Naive B cell (primary cell): ENCODE data around the gene NEK8. TPM values are rescaled to one million over a fixed set of nuclear protein-coding genes. Genes with fewer than 3 reads are reported as not detected.

Experiments used
- ATAC-seq, 2 donors: fragments of 150-1000 bp; cut with Tn5 transposase; 2 replicates each; pipeline ENCODE4 v1.10.0; 2021; ENCODE audit warnings: low read depth in 2 of 2, mild to moderate bottlenecking in 2 of 2, moderate library complexity in 2 of 2
- DNase-seq: peaks from one replicate; pipeline ENCODE4 v3.0.0; 2022
- H3K27ac Mint-ChIP-seq, 6 donors: one replicate each; pipeline ENCODE4 v1.8.0; 2020 to 2022; ENCODE audit warnings: mild to moderate bottlenecking in 6 of 6, mixed read lengths in 6 of 6, moderate library complexity in 5 of 6, inconsistent platforms in 2 of 6
- H3K27me3 Mint-ChIP-seq, 3 donors: one replicate each; pipeline ENCODE4 v1.8.0; 2021 to 2022; ENCODE audit warnings: mixed read lengths in 3 of 3, mild to moderate bottlenecking in 1 of 3
- H3K36me3 Mint-ChIP-seq, 2 donors: one replicate each; pipeline ENCODE4 v1.8.0; 2020 to 2022; ENCODE audit warnings: mixed read lengths in 2 of 2, inconsistent platforms in 1 of 2, mild to moderate bottlenecking in 1 of 2
- H3K4me1 Mint-ChIP-seq, 3 donors: one replicate each; pipeline ENCODE4 v1.8.0; 2020 to 2022; ENCODE audit warnings: mixed read lengths in 3 of 3, inconsistent platforms in 1 of 3, mild to moderate bottlenecking in 1 of 3, moderate library complexity in 1 of 3
- H3K4me3 Mint-ChIP-seq, 8 donors: one replicate each; pipeline ENCODE4 v1.8.0; 2020 to 2022; ENCODE audit warnings: mild to moderate bottlenecking in 8 of 8, mixed read lengths in 8 of 8, moderate library complexity in 8 of 8, inconsistent platforms in 2 of 8
- H3K9me3 Mint-ChIP-seq, 7 donors: one replicate each; pipeline ENCODE4 v1.8.0; 2020 to 2022; ENCODE audit warnings: mixed read lengths in 7 of 7, mild to moderate bottlenecking in 5 of 7, inconsistent platforms in 2 of 7, moderate library complexity in 1 of 7
- polyA plus RNA-seq, 6 donors: library from polyadenylated mRNA; unstranded; fragments of 300-500 nt; fragmentation: Illumina TruSeq; gene quantifications; one replicate each; pipeline ENCODE4 v1.2.3, GENCODE V29; 2021; ENCODE audit warnings: low read depth in 6 of 6

NEK8 gene
- polyA plus RNA-seq: 10 to 100 TPM; 14.5 to 26.1 (median 19.6) TPM

GRCh38 chr17:28728364-28729200 lies at the start of gene NEK8:
Gene NEK8 (plus strand): TSS chr17:28728788. CDS start chr17:28728814, 26 bp downstream.
- DNase-seq (peak; percentile 99), ATAC-seq (peak; percentile 62 to 64)
- Mint-ChIP-seq H3K27me3 (no peaks in the 10 kb centered on the region), H3K4me3 (peak within 1 kb of the TSS; percentile 95 to 100 (median 97)), H3K4me1 (peaks cover 55 to 61% (median 57%) of the 10 kb centered on the region in 3 donors), H3K27ac (peak within 1 kb of the TSS; percentile 99 to 100 (median 100)), H3K9me3 (no peaks in the 10 kb centered on the region), H3K36me3 (peaks cover 6 to 10% of the 10 kb centered on the region in 2 donors)

- H3K36me3 Mint-ChIP-seq: peaks cover 23 to 37% of the 10 kb centered on the region in 2 donors
- no peaks in the 10 kb centered on the region for H3K9me3 Mint-ChIP-seq
- H3K27ac Mint-ChIP-seq: no peak overlapping the region
- H3K27me3 Mint-ChIP-seq: no peaks in the 10 kb centered on the region
- DNase-seq: no peak
- H3K4me3 Mint-ChIP-seq: no peak overlapping the region
- no peaks in the 10 kb centered on the region for H3K4me1 Mint-ChIP-seq
- ATAC-seq: no peak
Measured at GRCh38 chr17:28682655-28683054, 45.9 kb upstream of the NEK8 start.

- no peak for ATAC-seq
- Mint-ChIP-seq H3K36me3 (peaks cover 39 to 45% of the 10 kb centered on the region in 2 donors), H3K4me1 (no peaks in the 10 kb centered on the region), H3K27me3 (no peaks in the 10 kb centered on the region), H3K9me3 (peaks cover 0 to 2% (median 0%) of the 10 kb centered on the region in 7 donors), H3K27ac (peak overlapping the region in 1 of 6 donors; percentile 29), H3K4me3 (no peak overlapping the region)
- DNase-seq: no peak
Measured at GRCh38 chr17:28684963-28685362, 43.6 kb upstream of the NEK8 start.

GRCh38 chr17:28685366-28685765 lies 43.2 kb upstream of the NEK8 start:
- H3K27me3 Mint-ChIP-seq: no peaks in the 10 kb centered on the region
- no peak overlapping the region for H3K4me3 Mint-ChIP-seq
- peaks cover 0 to 2% (median 0%) of the 10 kb centered on the region in 7 donors for H3K9me3 Mint-ChIP-seq
- DNase-seq (no peak), ATAC-seq (no peak)
- no peak overlapping the region for H3K27ac Mint-ChIP-seq
- H3K4me1 Mint-ChIP-seq: no peaks in the 10 kb centered on the region
- H3K36me3 Mint-ChIP-seq: peaks cover 39 to 45% of the 10 kb centered on the region in 2 donors

GRCh38 chr17:28686296-28686695 lies 42.3 kb upstream of the NEK8 start:
- Mint-ChIP-seq H3K27ac (no peak overlapping the region), H3K4me3 (no peak overlapping the region), H3K36me3 (peaks cover 39% of the 10 kb centered on the region in 2 donors), H3K4me1 (no peaks in the 10 kb centered on the region), H3K9me3 (peaks cover 0 to 2% (median 0%) of the 10 kb centered on the region in 7 donors), H3K27me3 (no peaks in the 10 kb centered on the region)
- DNase-seq (no peak), ATAC-seq (no peak)

DNA sequence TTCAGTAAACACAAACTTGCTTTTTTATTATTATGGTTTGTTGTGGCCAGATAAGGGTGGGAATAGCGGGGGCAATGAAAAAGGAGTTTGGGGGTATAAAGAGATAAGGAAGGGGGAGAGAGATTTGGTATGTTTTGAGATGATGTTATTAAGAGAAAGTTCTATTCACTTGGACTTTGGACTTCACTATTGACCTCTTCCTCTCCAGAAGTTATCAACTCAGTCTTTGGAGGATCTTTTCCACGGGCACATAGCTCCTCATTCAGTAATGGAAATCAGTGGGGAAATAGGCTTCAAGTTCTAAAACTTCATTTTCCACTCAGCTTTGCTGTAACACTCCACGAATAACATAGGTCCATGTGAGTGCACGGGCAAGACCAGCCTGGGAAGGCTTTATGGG lies 40.1 kb upstream of the NEK8 start:
- DNase-seq (no peak), ATAC-seq (no peak)
- no peaks in the 10 kb centered on the region for H3K27me3 Mint-ChIP-seq
- H3K9me3 Mint-ChIP-seq: peaks cover 0 to 2% (median 0%) of the 10 kb centered on the region in 7 donors
- H3K36me3 Mint-ChIP-seq: peaks cover 31% of the 10 kb centered on the region in 2 donors
- no peak overlapping the region for H3K27ac Mint-ChIP-seq
- no peak overlapping the region for H3K4me3 Mint-ChIP-seq
- H3K4me1 Mint-ChIP-seq: no peaks in the 10 kb centered on the region

DNA sequence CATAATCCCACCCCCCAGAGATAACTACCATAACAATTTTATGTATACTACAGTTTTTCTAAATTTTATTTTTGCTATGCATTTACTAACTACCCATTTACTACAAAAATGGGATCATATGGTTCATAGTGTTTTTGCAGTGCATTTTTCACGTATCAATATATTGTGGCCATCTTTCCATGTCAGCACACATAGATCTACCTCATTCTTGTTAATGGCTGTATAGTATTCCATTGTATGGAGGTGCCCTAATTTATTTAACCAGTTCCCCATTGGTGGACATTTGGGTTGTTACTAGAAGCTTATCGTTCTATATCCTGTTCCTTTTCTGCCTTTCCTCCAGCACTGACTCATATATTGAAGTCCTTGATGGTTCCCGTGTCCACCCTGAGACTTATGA lies 39.6 kb upstream of the NEK8 start:
- DNase-seq (no peak), ATAC-seq (no peak)
- Mint-ChIP-seq H3K27ac (no peak overlapping the region), H3K4me3 (no peak overlapping the region), H3K9me3 (peaks cover 0 to 2% (median 0%) of the 10 kb centered on the region in 7 donors), H3K36me3 (peaks cover 27 to 31% of the 10 kb centered on the region in 2 donors), H3K27me3 (no peaks in the 10 kb centered on the region), H3K4me1 (no peaks in the 10 kb centered on the region)

DNA sequence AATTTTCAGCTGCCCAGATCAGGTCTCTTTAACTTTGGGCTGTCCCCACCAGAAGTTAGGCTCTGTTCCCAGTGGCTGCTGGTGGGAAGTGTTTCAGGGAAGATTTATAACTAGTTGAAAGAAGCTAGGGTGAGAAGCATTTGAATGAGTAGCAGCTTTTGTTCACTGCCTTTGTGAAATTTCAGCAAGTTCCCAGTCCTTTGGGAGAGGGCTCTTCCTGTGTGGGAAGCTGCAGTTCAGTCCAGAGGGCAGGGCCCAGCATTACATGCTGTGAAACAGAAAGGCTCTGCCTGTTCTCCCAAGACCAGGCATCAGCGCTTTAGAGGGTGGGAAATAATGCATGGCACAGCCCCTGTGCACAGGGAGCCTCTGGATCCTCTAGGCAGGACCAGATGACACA lies 34.7 kb upstream of the NEK8 start:
- no peak overlapping the region for H3K4me3 Mint-ChIP-seq
- ATAC-seq: no peak
- H3K36me3 Mint-ChIP-seq: peaks cover 4 to 22% of the 10 kb centered on the region in 2 donors
- H3K27ac Mint-ChIP-seq: peak overlapping the region in 1 of 6 donors; percentile 69
- H3K9me3 Mint-ChIP-seq: peaks cover 0 to 2% (median 0%) of the 10 kb centered on the region in 7 donors
- peaks cover 0 to 4% (median 0%) of the 10 kb centered on the region in 3 donors for H3K4me1 Mint-ChIP-seq
- H3K27me3 Mint-ChIP-seq: no peaks in the 10 kb centered on the region
- DNase-seq: no peak

GRCh38 chr17:28698253-28698941 lies 30.2 kb upstream of the NEK8 start:
- peaks cover 0 to 34% of the 10 kb centered on the region in 2 donors for H3K36me3 Mint-ChIP-seq
- DNase-seq (no peak), ATAC-seq (no peak)
- no peak overlapping the region for H3K4me3 Mint-ChIP-seq
- H3K27me3 Mint-ChIP-seq: no peaks in the 10 kb centered on the region
- H3K27ac Mint-ChIP-seq: peak overlapping the region in 2 of 6 donors; percentile 74 to 79
- H3K4me1 Mint-ChIP-seq: peaks cover 0 to 4% (median 0%) of the 10 kb centered on the region in 3 donors
- H3K9me3 Mint-ChIP-seq: no peaks in the 10 kb centered on the region

- H3K27ac Mint-ChIP-seq: no peak overlapping the region
- peaks cover 0 to 4% (median 0%) of the 10 kb centered on the region in 3 donors for H3K4me1 Mint-ChIP-seq
- no peak overlapping the region for H3K4me3 Mint-ChIP-seq
- DNase-seq (no peak), ATAC-seq (no peak)
- no peaks in the 10 kb centered on the region for H3K9me3 Mint-ChIP-seq
- no peaks in the 10 kb centered on the region for H3K27me3 Mint-ChIP-seq
- peaks cover 0 to 32% of the 10 kb centered on the region in 2 donors for H3K36me3 Mint-ChIP-seq
Measured at GRCh38 chr17:28700278-28700677, 28.3 kb upstream of the NEK8 start.

DNA sequence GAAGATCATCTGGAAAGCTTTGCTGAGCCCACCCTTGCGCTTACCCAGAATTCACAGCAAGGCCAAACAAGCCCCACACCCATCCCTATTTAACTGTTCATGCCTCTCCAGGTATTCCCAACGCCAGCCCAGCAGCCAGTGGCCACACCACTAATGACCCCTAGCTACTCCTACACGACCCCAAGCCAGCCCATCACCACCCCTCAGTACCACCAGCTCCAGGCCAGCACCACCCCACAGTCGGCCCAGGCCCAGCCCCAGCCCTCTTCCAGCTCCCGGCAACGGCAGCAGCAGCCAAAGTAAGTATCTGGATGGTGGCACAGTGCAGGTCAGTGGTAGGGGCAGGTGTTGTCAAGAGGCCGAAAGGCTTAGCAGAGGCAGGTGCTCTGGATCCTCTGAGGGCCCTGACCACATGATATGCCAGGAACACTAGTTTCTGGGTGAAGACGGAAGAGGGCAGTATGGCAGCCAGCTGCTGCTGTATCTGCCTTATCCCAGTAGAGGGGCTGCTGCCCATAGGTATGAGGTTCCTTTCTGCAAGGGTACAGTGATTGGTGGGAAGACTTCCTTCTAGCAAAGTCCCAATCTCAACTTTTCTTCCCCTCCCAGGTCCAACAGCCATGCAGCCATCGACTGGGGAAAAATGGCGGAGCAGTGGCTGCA lies 27.6 kb upstream of the NEK8 start:
- Mint-ChIP-seq H3K36me3 (peaks cover 0 to 32% of the 10 kb centered on the region in 2 donors), H3K4me3 (no peak overlapping the region), H3K9me3 (no peaks in the 10 kb centered on the region), H3K27me3 (no peaks in the 10 kb centered on the region), H3K4me1 (peaks cover 0 to 4% (median 0%) of the 10 kb centered on the region in 3 donors), H3K27ac (peak overlapping the region in 1 of 6 donors; percentile 47)
- DNase-seq: no peak
- ATAC-seq: no peak

DNA sequence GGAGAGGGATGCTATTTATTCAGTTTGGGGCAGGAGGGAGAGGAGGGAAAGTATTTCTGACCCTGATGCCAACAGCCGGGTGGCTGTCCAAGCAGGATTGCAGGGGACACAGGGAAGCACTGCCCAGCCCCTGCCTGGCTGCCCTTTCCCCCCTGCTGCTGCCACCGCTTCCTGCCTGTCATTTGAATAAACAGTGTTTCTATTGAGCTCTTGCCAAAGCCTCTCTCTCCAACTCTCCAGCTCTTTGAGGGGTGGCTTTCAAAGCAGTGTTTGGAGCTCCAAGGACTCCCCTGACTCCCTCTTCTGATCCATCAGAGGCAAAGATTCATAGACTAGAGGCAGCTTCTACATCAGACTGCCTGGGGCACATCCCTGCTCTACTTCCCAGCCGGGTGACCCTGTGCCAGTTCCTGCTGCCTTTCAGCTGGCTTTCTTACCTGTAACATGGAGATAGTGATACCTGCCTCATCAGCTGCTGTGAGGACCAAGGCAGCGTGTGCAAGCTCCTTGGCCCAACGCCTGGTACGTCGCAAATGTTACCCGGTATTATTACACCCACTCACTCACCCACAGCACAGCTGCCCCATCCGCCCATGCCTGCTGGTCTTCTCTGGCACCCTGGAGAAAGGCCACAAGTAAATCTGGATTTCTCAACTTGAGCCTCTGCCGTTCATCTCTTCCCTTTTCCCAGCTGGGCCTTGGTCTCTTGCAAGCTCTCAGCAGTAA lies 26.4 kb upstream of the NEK8 start:
- ATAC-seq (no peak), DNase-seq (no peak)
- Mint-ChIP-seq H3K36me3 (peaks cover 0 to 32% of the 10 kb centered on the region in 2 donors), H3K4me1 (peaks cover 0 to 4% (median 0%) of the 10 kb centered on the region in 3 donors), H3K27ac (peak overlapping the region in 3 of 6 donors; percentile 21 to 74 (median 60)), H3K4me3 (no peak overlapping the region), H3K9me3 (no peaks in the 10 kb centered on the region), H3K27me3 (no peaks in the 10 kb centered on the region)

GRCh38 chr17:28702752-28703150 lies 25.8 kb upstream of the NEK8 start:
- no peak overlapping the region for H3K4me3 Mint-ChIP-seq
- H3K27me3 Mint-ChIP-seq: no peaks in the 10 kb centered on the region
- no peak for ATAC-seq
- H3K27ac Mint-ChIP-seq: peak overlapping the region in 2 of 6 donors; percentile 21 to 74
- peaks cover 0 to 4% (median 0%) of the 10 kb centered on the region in 3 donors for H3K4me1 Mint-ChIP-seq
- no peak for DNase-seq
- peaks cover 0 to 32% of the 10 kb centered on the region in 2 donors for H3K36me3 Mint-ChIP-seq
- H3K9me3 Mint-ChIP-seq: no peaks in the 10 kb centered on the region
